ENCODE results near the gene DHRS4.

The DHRS4 gene

GRCh38 chr14:23953464-23954278 lies at the start of gene DHRS4:
DHRS4 (plus strand) TSS chr14:23953770; CDS start chr14:23953789, 19 bp downstream.
- peak; percentile 49 to 53 for DNase-seq (ENCODE audit: low read depth in 2 of 2, low spot score in 1 of 2)

- DNase-seq (ENCODE audit: low read depth in 2 of 2, low spot score in 1 of 2): no peak
Observed at GRCh38 chr14:23910101-23910875, 43.3 kb upstream of the DHRS4 start.

- DNase-seq (ENCODE audit: low read depth in 2 of 2, low spot score in 1 of 2): no peak
Observed at GRCh38 chr14:23910876-23911210, 42.7 kb upstream of the DHRS4 start.

- DNase-seq (ENCODE audit: low read depth in 2 of 2, low spot score in 1 of 2): no peak
Observed at GRCh38 chr14:23915559-23915958, 38.0 kb upstream of the DHRS4 start.

- no peak for DNase-seq (ENCODE audit: low read depth in 2 of 2, low spot score in 1 of 2)
Observed at GRCh38 chr14:23916004-23916403, 37.6 kb upstream of the DHRS4 start.

- no peak for DNase-seq (ENCODE audit: low read depth in 2 of 2, low spot score in 1 of 2)
Observed at GRCh38 chr14:23916446-23916845, 37.1 kb upstream of the DHRS4 start.

- no peak for DNase-seq (ENCODE audit: low read depth in 2 of 2, low spot score in 1 of 2)
Observed at GRCh38 chr14:23922545-23922944, 31.0 kb upstream of the DHRS4 start.

- no peak for DNase-seq (ENCODE audit: low read depth in 2 of 2, low spot score in 1 of 2)
Observed at GRCh38 chr14:23925523-23926075, 28.0 kb upstream of the DHRS4 start.

GRCh38 chr14:23926543-23926942 lies 27.0 kb upstream of the DHRS4 start:
- no peak for DNase-seq (ENCODE audit: low read depth in 2 of 2, low spot score in 1 of 2)

- DNase-seq (ENCODE audit: low read depth in 2 of 2, low spot score in 1 of 2): no peak
Observed at GRCh38 chr14:23929136-23929535, 24.4 kb upstream of the DHRS4 start.

GRCh38 chr14:23929822-23930294 lies 23.7 kb upstream of the DHRS4 start:
- peak; percentile 59 to 88 for DNase-seq (ENCODE audit: low read depth in 2 of 2, low spot score in 1 of 2)

GRCh38 chr14:23930742-23931141 lies 22.8 kb upstream of the DHRS4 start:
- DNase-seq (ENCODE audit: low read depth in 2 of 2, low spot score in 1 of 2): no peak

- DNase-seq (ENCODE audit: low read depth in 2 of 2, low spot score in 1 of 2): no peak
Observed at GRCh38 chr14:23931721-23932289, 21.8 kb upstream of the DHRS4 start.

GRCh38 chr14:23932639-23933038 lies 20.9 kb upstream of the DHRS4 start:
- DNase-seq (ENCODE audit: low read depth in 2 of 2, low spot score in 1 of 2): no peak

- no peak for DNase-seq (ENCODE audit: low read depth in 2 of 2, low spot score in 1 of 2)
Observed at GRCh38 chr14:23933108-23933741, 20.3 kb upstream of the DHRS4 start.

- DNase-seq (ENCODE audit: low read depth in 2 of 2, low spot score in 1 of 2): no peak
Observed at GRCh38 chr14:23933742-23934128, 19.8 kb upstream of the DHRS4 start.

- no peak for DNase-seq (ENCODE audit: low read depth in 2 of 2, low spot score in 1 of 2)
Observed at GRCh38 chr14:23935158-23935557, 18.4 kb upstream of the DHRS4 start.

GRCh38 chr14:23936084-23936829 lies 17.3 kb upstream of the DHRS4 start:
- DNase-seq (ENCODE audit: low read depth in 2 of 2, low spot score in 1 of 2): no peak

GRCh38 chr14:23937203-23937602 lies 16.4 kb upstream of the DHRS4 start:
- DNase-seq (ENCODE audit: low read depth in 2 of 2, low spot score in 1 of 2): no peak

GRCh38 chr14:23938823-23939222 lies 14.7 kb upstream of the DHRS4 start:
- no peak for DNase-seq (ENCODE audit: low read depth in 2 of 2, low spot score in 1 of 2)
